ENCODE measurements around the gene INTS2. TPM values are rescaled to one million over a fixed set of nuclear protein-coding genes. Genes with fewer than 3 reads are reported as not detected.
"Not testable (repeated sequence)": the region's sequence is repeated elsewhere in the genome, so short reads cannot be mapped to it uniquely, and the experiment has no call there.

The INTS2 gene
- total RNA-seq, 2 experiments from 2014 or later = 21.7 to 23.0 TPM

- peaks cover 19% of the 10 kb centered on the region for H3K4me1 Mint-ChIP-seq (ENCODE audit: low read depth)
- no peak for DNase-seq
- no peaks in the 10 kb centered on the region for H3K9me3 Mint-ChIP-seq (ENCODE audit: insufficient read depth)
- ChIA-PET CTCF (no interaction called here), POLR2A (no interaction called here)
- H3K27me3 Mint-ChIP-seq (ENCODE audit: low read depth) = peaks cover 3% of the 10 kb centered on the region
- peak overlapping the region; percentile 94 for H3K27ac Mint-ChIP-seq
- ATAC-seq = no peak
- peak overlapping the region; percentile 92 for H3K4me3 Mint-ChIP-seq
- peaks cover 20% of the 10 kb centered on the region for H3K36me3 Mint-ChIP-seq (ENCODE audit: low read depth)
These were observed 287 bp upstream of the INTS2 start for GRCh38 chr17:61928101-61928436.

- H3K36me3 Mint-ChIP-seq (ENCODE audit: low read depth) = peaks cover 23% of the 10 kb centered on the region
- DNase-seq (no peak), ATAC-seq (no peak)
- H3K27me3 Mint-ChIP-seq (ENCODE audit: low read depth) = peaks cover 3% of the 10 kb centered on the region
- ChIA-PET POLR2A (interaction anchor here (0.6 to 1.8 kb wide), 4 partner anchors 21 to 139 kb away, joined by 3 to 8 read pairs (median 4); partner anchors contain the start of gene BRIP1), CTCF (interaction anchor here (2.6 kb wide), 1 partner anchor 64 kb away, joined by 7 read pairs; the partner anchor contains the start of gene BRIP1)
- no peaks in the 10 kb centered on the region for H3K9me3 Mint-ChIP-seq (ENCODE audit: insufficient read depth)
- H3K4me1 Mint-ChIP-seq (ENCODE audit: low read depth) = peaks cover 19% of the 10 kb centered on the region
- H3K27ac Mint-ChIP-seq = peak overlapping the region; percentile 94
- H3K4me3 Mint-ChIP-seq = peak overlapping the region; percentile 92
These were observed 965 bp downstream of the INTS2 start for GRCh38 chr17:61926826-61927207.

- CTCF ChIA-PET, H3K27ac Mint-ChIP-seq: not testable (repeated sequence)
These were observed 12.6 kb downstream of the INTS2 start for GRCh38 chr17:61915162-61915561.

GRCh38 chr17:61908292-61909037, 19.3 kb downstream of the INTS2 start:
- POLR2A ChIA-PET = no interaction called here
- Mint-ChIP-seq H3K4me1 (ENCODE audit: low read depth) (no peaks in the 10 kb centered on the region), H3K27me3 (ENCODE audit: low read depth) (no peaks in the 10 kb centered on the region), H3K4me3 (no peak overlapping the region), H3K27ac (no peak overlapping the region), H3K9me3 (ENCODE audit: insufficient read depth) (no peaks in the 10 kb centered on the region), H3K36me3 (ENCODE audit: low read depth) (peaks cover 41% of the 10 kb centered on the region)
- DNase-seq (no peak), ATAC-seq (no peak)
- CTCF ChIA-PET = interaction anchor here (0.7 kb wide), 1 partner anchor 201 kb away, joined by 3 read pairs; no protein-coding TSS in a partner anchor

More at GRCh38 chr17:61915162-61915561, 12.6 kb downstream of the INTS2 start:
- H3K27me3 Mint-ChIP-seq (ENCODE audit: low read depth); H3K9me3 Mint-ChIP-seq (ENCODE audit: insufficient read depth); POLR2A ChIA-PET; H3K4me1 Mint-ChIP-seq (ENCODE audit: low read depth); DNase-seq; H3K4me3 Mint-ChIP-seq; ATAC-seq: not testable (repeated sequence)
- peaks cover 38% of the 10 kb centered on the region for H3K36me3 Mint-ChIP-seq (ENCODE audit: low read depth)

- no peak overlapping the region for H3K4me3 Mint-ChIP-seq
- H3K9me3 Mint-ChIP-seq (ENCODE audit: insufficient read depth) = no peaks in the 10 kb centered on the region
- no peaks in the 10 kb centered on the region for H3K4me1 Mint-ChIP-seq (ENCODE audit: low read depth)
- ATAC-seq (no peak), DNase-seq (no peak)
- CTCF ChIA-PET = no interaction called here
- H3K27me3 Mint-ChIP-seq (ENCODE audit: low read depth) = no peaks in the 10 kb centered on the region
- no peak overlapping the region for H3K27ac Mint-ChIP-seq
- POLR2A ChIA-PET = no interaction called here
- peaks cover 48% of the 10 kb centered on the region for H3K36me3 Mint-ChIP-seq (ENCODE audit: low read depth)
These were observed 20.4 kb downstream of the INTS2 start for GRCh38 chr17:61907361-61907760.

GRCh38 chr17:61904094-61904710, 23.6 kb downstream of the INTS2 start:
- POLR2A ChIA-PET = interaction anchor here (0.6 to 1.1 kb wide), 3 partner anchors 22 to 97 kb away, joined by 3 to 5 read pairs (median 4); partner anchors contain the start of gene BRIP1
- peak; percentile 62 for DNase-seq
- H3K36me3 Mint-ChIP-seq (ENCODE audit: low read depth) = peaks cover 47% of the 10 kb centered on the region
- peak overlapping the region; percentile 83 for H3K27ac Mint-ChIP-seq
- ATAC-seq = peak; percentile 87
- no peaks in the 10 kb centered on the region for H3K9me3 Mint-ChIP-seq (ENCODE audit: insufficient read depth)
- CTCF ChIA-PET = interaction anchor here (0.8 to 1.2 kb wide), 4 partner anchors 158 to 205 kb away, joined by 3 to 6 read pairs (median 4); no protein-coding TSS in a partner anchor
- H3K4me3 Mint-ChIP-seq = peak overlapping the region; percentile 58
- no peaks in the 10 kb centered on the region for H3K4me1 Mint-ChIP-seq (ENCODE audit: low read depth)
- H3K27me3 Mint-ChIP-seq (ENCODE audit: low read depth) = no peaks in the 10 kb centered on the region

- DNase-seq = no peak
- ChIA-PET CTCF (interaction anchor here (1.3 kb wide), 1 partner anchor 163 kb away, joined by 3 read pairs; no protein-coding TSS in a partner anchor), POLR2A (interaction anchor here (0.9 kb wide), 1 partner anchor 40 kb away, joined by 3 read pairs; the partner anchor contains the start of gene BRIP1)
- H3K27ac Mint-ChIP-seq = peak overlapping the region; percentile 46
- no peaks in the 10 kb centered on the region for H3K9me3 Mint-ChIP-seq (ENCODE audit: insufficient read depth)
- no peak overlapping the region for H3K4me3 Mint-ChIP-seq
- H3K4me1 Mint-ChIP-seq (ENCODE audit: low read depth) = no peaks in the 10 kb centered on the region
- ATAC-seq = no peak
- H3K27me3 Mint-ChIP-seq (ENCODE audit: low read depth) = no peaks in the 10 kb centered on the region
- peaks cover 49% of the 10 kb centered on the region for H3K36me3 Mint-ChIP-seq (ENCODE audit: low read depth)
These were observed 24.5 kb downstream of the INTS2 start for GRCh38 chr17:61903251-61903650.

GRCh38 chr17:61897548-61898180, 30.1 kb downstream of the INTS2 start:
- H3K9me3 Mint-ChIP-seq (ENCODE audit: insufficient read depth) = no peaks in the 10 kb centered on the region
- DNase-seq (no peak), ATAC-seq (no peak)
- H3K27ac Mint-ChIP-seq = no peak overlapping the region
- no peaks in the 10 kb centered on the region for H3K27me3 Mint-ChIP-seq (ENCODE audit: low read depth)
- no peak overlapping the region for H3K4me3 Mint-ChIP-seq
- no peaks in the 10 kb centered on the region for H3K4me1 Mint-ChIP-seq (ENCODE audit: low read depth)
- ChIA-PET POLR2A (interaction anchor here (0.8 kb wide), 1 partner anchor 16 kb away, joined by 3 read pairs; no protein-coding TSS in a partner anchor), CTCF (interaction anchor here (1.1 kb wide), 1 partner anchor 168 kb away, joined by 3 read pairs; no protein-coding TSS in a partner anchor)
- peaks cover 28% of the 10 kb centered on the region for H3K36me3 Mint-ChIP-seq (ENCODE audit: low read depth)

- POLR2A ChIA-PET = no interaction called here
- no peak for DNase-seq
- H3K4me3 Mint-ChIP-seq = no peak overlapping the region
- CTCF ChIA-PET = interaction anchor here (1.4 kb wide), 1 partner anchor 214 kb away, joined by 4 read pairs; no protein-coding TSS in a partner anchor
- peaks cover 22% of the 10 kb centered on the region for H3K36me3 Mint-ChIP-seq (ENCODE audit: low read depth)
- H3K27me3 Mint-ChIP-seq (ENCODE audit: low read depth) = no peaks in the 10 kb centered on the region
- H3K27ac Mint-ChIP-seq = no peak overlapping the region
- H3K9me3 Mint-ChIP-seq (ENCODE audit: insufficient read depth) = no peaks in the 10 kb centered on the region
- no peak for ATAC-seq
- no peaks in the 10 kb centered on the region for H3K4me1 Mint-ChIP-seq (ENCODE audit: low read depth)
These were observed 32.4 kb downstream of the INTS2 start for GRCh38 chr17:61895391-61895790.

- H3K27ac Mint-ChIP-seq; H3K9me3 Mint-ChIP-seq (ENCODE audit: insufficient read depth); POLR2A ChIA-PET; ATAC-seq; H3K4me1 Mint-ChIP-seq (ENCODE audit: low read depth); CTCF ChIA-PET; H3K4me3 Mint-ChIP-seq; H3K27me3 Mint-ChIP-seq (ENCODE audit: low read depth); DNase-seq: not testable (repeated sequence)
- peaks cover 20% of the 10 kb centered on the region for H3K36me3 Mint-ChIP-seq (ENCODE audit: low read depth)
These were observed 33.5 kb downstream of the INTS2 start for GRCh38 chr17:61894310-61894709.

- H3K36me3 Mint-ChIP-seq (ENCODE audit: low read depth) = peaks cover 30% of the 10 kb centered on the region
- CTCF ChIA-PET = not testable (repeated sequence)
These were observed 40.0 kb downstream of the INTS2 start for GRCh38 chr17:61887733-61888132.

GRCh38 chr17:61885865-61886264, 41.9 kb downstream of the INTS2 start:
- POLR2A ChIA-PET; ATAC-seq; DNase-seq; CTCF ChIA-PET; H3K4me1 Mint-ChIP-seq (ENCODE audit: low read depth); H3K27me3 Mint-ChIP-seq (ENCODE audit: low read depth); H3K4me3 Mint-ChIP-seq; H3K27ac Mint-ChIP-seq; H3K9me3 Mint-ChIP-seq (ENCODE audit: insufficient read depth): not testable (repeated sequence)
- H3K36me3 Mint-ChIP-seq (ENCODE audit: low read depth) = peaks cover 29% of the 10 kb centered on the region

More at GRCh38 chr17:61887733-61888132, 40.0 kb downstream of the INTS2 start:
- ATAC-seq; H3K4me1 Mint-ChIP-seq (ENCODE audit: low read depth); H3K4me3 Mint-ChIP-seq; H3K9me3 Mint-ChIP-seq (ENCODE audit: insufficient read depth); H3K27ac Mint-ChIP-seq; DNase-seq; POLR2A ChIA-PET; H3K27me3 Mint-ChIP-seq (ENCODE audit: low read depth): not testable (repeated sequence)

Measured in activated CD8-positive, alpha-beta T cell treated with anti-CD3 and anti-CD28 coated beads, Interleukin-2, amount 10 ng/mL, durations not matched to agents 7 days and 5 days (primary cell).